HG03521 (cell line): ENCODE measurements around the gene MPV17L.
"Not testable (repeated sequence)": the region's sequence is repeated elsewhere in the genome, so short reads cannot be mapped to it uniquely, and the experiment has no call there.

Source experiments
- ATAC-seq: cut with Tn5 transposase; IDR thresholded peaks from one replicate; pipeline ENCODE4 v1.9.1; 2021; ENCODE audit warnings: mild to moderate bottlenecking, moderate library complexity; ENCODE audit not compliant: unreplicated experiment

The MPV17L gene

DNA sequence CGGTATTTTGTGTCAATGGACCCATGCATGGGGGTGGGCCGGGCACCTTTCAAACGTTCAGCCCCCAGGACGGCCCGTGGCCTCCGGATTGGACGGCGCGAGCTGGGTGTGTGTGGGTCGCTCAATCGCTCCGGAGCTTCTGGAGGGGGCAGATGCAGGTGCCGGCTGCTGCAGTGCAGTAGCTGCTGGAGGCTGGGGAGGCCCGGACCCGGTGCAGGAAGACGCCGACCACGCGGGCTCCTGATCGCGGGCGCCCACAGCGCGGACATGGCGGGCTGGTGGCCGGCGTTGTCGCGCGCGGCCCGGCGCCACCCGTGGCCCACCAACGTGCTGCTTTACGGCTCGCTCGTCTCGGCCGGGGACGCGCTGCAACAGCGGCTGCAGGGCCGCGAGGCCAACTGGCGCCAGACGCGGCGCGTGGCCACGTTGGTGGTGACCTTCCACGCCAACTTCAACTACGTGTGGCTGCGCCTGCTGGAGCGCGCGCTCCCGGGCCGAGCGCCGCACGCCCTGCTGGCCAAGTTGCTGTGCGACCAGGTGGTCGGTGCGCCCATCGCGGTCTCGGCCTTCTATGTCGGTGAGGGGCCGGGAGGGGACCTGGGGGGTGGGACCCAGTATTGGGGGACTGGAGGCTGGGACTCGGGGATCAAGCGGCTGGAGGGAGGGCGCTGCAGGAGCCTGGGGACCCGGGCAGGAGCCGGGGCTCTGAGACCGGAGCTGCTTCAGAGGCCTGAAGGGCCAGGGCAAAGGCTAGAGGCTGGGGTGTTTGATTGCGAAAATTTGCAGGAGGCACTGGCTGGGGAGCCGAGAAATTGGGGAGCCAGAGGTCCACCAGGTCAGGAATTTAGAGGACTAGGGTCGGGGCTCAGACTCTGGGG lies at the start of gene MPV17L:
MPV17L (plus strand) TSS at position 124 of the 878 bp plus-strand sequence; CDS start at position 268, 144 bp downstream.
- not testable (repeated sequence) for ATAC-seq

DNA sequence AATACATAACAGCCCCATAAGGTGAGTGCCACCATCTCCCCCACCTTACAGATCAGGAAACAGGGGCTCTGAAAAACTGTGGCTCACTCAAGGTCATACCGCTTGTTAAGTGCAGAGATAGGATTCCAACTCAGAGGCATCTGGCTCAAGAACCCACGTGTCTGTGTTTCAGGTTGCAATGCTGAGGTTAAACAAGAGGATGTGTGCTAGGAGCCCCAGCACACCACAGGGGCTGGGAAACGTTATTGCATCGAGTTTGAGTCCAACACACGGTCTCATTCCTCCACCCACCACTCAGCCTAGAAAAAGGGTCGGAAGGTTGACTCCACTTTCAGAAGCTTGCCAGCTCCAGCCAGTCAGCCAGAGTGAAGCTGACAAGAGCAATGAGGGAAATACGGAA lies 46.8 kb upstream of the MPV17L start:
- not testable (repeated sequence) for ATAC-seq

DNA sequence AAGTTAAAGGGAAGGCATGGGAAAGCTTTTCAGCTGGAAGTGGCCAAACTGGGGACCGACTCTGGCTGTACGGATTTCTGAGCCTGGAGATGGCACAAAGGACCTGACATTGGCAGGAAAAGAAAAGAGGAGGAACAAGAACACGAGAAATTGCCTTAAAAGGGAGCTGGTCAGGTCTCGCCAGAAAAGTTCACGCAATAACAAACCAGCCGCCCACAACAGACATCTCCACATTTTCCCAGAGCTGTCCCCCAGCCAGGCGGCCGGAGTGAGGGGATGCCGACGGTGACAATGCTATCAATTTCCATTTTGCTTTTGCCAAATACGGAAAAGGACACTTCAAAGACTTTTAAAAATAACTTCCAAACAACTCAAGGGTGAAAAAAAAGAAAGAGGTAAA lies 44.3 kb upstream of the MPV17L start:
- ATAC-seq = not testable (repeated sequence)

DNA sequence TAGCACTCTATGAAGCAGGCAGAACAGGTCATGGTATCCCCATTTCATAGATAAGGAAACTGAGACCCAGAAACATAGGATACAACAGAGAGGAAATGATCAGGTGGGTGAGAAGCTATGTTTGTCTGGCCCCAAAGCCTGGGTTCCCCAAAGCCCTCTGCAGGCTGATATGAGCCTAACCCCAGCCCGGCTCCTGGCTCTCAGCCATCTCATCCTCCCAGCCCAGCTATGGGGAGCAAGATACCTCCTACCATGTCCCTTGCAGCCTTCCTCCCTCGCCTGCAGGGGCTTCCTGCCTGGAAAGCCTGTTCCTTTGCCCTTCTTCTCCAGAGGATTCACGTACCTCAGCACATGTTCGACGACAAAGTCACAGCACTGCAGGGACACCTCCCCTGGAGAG lies 43.8 kb upstream of the MPV17L start:
- not testable (repeated sequence) for ATAC-seq

DNA sequence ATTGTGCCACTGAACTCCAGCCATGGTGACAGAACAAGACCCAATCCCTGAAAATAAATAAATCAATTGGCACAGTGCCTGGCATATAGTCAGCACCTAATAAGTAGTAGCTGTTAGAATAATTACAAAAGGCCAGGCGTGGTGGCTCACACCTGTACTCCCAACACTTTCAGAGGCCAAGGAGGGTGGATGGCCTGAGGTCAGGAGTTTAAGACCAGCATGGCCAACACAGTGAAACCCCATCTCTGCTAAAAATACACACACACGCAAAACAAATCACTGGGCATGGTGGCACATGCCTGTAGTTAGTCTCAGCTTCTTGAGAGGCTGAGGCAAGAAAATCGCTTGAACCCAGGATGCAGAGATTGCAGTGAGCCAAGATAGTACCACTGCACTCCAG lies 42.7 kb upstream of the MPV17L start:
- ATAC-seq = not testable (repeated sequence)

DNA sequence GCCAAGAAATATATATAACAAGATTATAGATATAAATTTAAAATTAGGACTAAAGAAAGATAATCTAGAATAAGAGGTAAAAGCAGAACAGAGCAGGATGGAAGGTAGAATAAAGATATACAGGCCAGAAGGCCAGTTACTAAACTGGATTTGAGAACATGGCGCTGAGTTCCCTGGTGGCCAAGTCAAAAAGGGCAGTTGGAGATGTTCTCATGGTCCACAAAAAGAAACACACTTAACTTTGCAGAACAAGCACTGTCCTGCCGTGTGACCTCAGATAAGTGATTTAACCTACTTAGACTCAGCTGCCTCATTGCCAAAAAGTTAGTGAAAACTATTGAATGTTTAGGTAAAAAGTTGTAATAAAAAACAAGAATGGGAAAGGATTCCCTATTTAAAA lies 40.7 kb upstream of the MPV17L start:
- not testable (repeated sequence) for ATAC-seq

DNA sequence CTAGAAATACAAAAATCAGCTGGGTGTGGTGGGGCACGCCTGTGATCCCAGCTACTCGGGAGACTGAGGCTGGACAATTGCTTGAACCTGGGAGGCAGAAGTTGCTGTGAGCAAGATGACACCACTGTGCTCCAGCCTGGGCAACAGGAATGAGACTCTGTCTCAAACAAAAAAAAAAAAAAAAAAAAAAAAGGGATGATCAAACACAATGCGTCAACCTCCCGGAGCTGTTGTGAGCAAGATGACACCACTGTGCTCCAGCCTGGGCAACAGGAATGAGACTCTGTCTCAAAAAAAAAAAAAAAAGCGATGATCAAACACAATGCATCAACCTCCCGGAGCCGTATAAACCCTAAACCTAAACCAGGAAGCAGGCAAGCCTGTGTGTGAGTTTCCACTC lies 38.1 kb upstream of the MPV17L start:
- not testable (repeated sequence) for ATAC-seq

DNA sequence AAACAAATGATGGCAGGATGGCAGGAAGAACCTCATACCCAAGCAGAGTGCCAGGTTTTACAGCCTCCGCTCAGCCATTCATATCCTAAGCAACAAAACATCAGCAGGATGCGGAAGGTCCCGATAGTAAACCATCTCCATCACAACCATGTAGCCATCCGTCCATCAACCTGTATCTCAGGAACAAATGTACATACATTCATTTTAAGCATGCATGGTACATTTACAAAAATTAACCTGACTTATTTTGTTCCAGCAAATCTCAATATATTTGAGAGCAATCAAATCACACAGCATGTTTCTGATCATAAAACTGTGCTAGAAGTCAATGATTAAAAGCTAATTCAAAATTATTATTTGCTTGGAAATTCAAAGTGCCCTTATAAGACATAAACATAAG lies 17.4 kb upstream of the MPV17L start, which contains the start of gene NPIPA5:
NPIPA5 (minus strand) TSS at position 101 of the 400 bp plus-strand sequence; CDS start at position 101, 0 bp downstream.
- ATAC-seq = not testable (repeated sequence)

DNA sequence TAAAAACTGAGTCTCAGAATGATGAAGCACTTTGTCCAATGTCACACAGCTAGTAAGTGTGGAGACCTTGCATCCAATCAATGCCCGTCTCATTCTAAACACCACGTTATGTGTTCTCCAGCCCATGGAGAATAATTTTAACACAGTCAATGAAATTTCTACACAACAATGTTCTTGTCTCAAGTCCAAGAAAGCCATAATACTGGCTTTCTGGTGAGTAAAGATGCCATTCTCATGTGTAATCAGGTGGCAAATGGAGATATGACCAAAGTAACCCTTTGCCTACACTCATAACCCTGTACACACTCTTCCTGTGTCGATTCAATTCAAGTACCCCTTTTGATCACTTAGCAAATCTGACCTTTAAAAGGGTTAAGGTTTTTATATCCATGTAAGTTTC lies 12.7 kb upstream of the MPV17L start:
- not testable (repeated sequence) for ATAC-seq

DNA sequence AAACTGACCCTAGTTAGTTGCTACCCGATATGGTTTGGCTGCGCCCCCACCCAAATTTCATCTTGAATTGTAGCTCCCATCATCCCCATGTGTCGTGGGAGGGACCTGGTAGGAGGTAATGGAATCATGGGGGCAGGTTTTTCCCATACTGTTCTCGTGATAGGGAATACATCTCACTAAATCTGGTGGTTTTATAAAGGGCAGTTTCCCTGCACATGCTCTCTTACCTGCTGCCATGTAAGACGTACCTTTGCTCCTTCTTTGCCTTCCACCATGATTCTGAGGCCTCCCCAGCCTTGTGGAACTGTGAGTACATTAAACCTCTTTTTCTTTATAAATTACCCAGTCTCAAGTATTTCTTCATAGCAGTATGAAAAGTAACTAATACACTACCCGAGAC lies 7.5 kb upstream of the MPV17L start:
- ATAC-seq = not testable (repeated sequence)

DNA sequence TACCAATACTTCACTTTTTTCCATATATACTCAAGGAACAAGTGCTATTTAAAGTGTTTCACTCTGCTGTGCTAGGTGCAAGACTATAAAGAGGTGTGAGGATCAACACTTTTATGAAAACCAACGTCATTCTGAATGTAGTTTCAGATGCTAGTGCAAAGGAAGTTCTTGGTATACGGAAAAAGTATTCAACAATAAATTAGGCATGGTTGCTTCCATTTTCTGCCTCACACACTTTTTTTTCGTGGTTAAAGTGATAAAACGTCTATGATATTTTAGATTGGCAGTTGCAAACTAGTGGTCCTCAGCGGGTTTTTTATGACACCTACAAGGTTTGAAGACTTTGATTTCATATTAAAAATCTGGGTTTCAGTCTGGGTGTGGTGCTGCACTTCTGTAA lies 5.6 kb upstream of the MPV17L start:
- ATAC-seq = not testable (repeated sequence)

DNA sequence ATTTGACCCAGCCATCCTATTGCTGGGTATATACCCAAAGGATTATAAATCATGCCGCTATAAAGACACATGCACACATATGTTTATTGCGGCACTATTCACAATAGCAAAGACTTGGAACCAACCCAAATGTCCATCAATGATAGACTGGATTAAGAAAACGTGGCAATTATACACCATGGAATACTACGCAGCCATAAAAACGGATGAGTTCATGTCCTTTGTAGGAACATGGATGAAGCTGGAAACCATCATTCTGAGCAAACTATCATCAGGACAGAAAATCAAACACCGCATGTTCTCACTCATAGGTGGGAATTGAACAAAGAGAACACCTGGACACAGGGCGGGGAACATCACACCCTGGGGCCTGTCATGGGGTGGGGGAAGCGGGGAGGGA lies 2.5 kb upstream of the MPV17L start:
- ATAC-seq = not testable (repeated sequence)

DNA sequence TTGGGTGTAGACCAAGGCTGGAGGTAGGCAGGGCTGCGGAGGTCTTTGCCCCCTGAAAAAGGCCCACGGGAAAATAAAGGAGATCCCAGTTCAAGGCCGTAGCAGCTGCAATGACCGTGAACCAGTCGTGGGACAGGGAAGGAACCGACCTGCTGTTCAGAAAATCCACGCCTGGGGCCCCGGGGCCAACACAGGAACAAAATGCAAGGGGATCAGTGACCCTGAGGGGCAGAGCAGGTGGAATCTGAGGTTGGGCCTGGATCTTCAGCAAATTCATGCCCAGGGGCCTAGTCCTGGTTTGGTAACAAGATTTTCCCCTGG lies 915 bp downstream of the MPV17L start:
- not testable (repeated sequence) for ATAC-seq

DNA sequence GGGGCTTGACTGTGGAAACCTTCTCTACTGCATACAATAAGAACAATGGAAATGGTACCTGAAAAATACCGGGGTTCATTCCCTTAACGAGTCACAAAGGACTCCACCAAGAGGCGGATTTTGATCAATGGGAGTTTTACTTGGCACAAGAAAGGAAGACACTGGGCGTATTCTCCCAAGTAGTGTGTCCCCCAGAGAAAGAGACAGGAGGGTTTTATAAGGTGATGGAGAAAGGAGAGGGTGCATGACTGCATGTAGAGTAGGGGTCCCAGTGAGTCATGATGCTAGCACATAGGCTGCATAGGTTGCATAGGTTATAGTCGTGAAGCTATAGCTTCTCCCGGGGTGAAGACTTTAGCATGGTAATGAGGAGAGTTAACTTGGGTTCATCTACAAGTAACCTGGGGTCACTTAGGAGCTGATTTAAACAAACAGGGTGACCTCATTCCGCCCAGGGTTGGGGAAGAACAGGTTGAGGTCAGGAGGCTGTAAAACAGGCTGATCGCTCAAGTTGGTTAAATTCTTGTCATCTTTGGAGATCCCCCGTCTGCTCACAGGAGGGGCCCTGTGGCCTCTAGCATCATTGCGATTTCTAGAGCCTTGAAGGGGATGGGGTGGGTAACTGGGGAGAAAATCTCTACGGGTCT lies 1.5 kb downstream of the MPV17L start:
- ATAC-seq = no peak

DNA sequence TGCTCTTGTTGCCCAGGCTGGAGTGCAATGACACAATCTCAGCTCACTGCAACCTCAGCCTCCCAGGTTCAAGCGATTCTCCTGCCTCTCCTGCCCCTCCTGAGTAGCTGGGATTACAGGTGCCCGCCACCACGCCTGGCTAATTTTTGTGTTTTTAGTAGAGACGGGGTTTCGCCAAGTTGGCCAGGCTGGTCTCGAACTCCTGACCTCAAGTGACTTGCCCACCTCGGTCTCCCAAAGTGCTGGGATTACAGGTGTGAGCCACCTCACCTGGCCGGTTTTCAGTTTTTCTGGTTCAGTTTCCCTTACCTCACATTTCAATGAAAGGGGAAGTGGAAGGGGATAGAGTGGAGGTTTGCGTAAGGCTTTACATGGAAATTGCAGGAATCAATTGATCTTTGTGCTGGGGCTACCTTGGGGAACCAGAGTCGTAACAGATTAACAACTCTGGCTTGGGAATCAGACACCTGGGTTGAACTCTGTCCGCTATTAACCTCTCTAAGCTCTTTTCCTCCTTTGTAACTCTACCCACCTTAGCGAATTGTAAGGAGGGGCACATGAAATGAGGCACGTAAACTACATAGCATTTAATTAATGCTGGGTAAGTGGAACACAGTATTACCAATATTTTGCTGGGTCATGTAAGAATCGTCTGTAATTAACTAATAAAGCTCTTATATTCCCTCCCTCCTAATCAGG lies 3.2 kb downstream of the MPV17L start:
- ATAC-seq = no peak

DNA sequence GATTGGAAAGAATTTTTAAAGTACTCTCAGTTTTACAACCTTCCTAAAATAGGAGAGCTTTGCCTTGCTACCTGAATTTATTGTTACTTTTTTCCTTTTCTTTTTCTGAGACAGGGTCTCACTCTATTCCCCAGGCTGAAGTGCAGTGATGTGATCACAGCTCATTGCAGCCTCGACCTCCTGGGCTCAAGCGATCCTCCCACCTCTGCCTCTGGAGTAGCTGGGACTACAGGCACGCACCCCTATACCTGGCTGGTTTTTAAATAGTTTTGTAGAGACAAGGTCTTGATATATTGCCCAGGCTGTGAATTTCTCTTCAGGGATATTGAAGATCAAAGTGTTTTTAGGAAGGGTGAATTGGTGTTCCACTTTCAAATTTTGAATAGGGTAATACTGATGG lies 3.8 kb downstream of the MPV17L start:
- no peak for ATAC-seq

DNA sequence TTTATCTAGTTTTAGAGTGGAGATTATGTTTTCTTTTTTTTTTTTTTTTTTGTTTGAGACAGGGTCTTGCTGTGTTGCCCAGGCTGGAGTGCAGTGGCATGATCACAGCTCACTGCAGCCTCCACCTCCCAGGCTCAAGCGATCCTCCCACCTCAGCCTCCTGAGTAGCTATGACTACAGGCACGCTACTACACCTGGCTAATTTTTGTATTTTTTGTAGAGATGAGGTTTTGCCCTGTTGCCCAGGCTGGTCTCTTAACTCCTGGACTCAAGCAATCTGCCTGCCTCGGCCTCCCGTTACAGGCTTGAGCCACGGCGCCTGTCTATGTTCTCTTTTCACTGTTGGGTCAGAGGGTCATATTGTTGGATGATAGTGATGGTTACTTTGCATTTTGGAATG lies 4.8 kb downstream of the MPV17L start:
- not testable (repeated sequence) for ATAC-seq

DNA sequence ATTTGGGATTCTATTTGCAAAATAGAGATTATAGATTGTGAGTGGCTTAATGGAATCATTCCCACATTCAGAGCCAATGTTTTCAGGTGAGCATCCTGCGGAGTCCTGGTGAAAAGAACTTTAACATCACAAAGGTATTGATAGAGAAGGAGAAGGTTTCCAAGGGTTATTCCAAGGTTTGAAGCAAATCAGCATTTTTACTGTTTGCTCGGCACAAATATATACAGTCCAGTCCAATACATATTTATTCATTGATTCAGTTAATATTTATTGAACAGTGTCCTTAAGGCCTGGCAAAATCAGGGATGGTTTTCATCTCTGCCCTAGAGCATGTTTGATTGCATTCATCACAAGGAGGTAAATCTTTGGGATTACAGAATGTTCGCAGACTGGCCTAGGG lies 6.4 kb downstream of the MPV17L start:
- no peak for ATAC-seq

DNA sequence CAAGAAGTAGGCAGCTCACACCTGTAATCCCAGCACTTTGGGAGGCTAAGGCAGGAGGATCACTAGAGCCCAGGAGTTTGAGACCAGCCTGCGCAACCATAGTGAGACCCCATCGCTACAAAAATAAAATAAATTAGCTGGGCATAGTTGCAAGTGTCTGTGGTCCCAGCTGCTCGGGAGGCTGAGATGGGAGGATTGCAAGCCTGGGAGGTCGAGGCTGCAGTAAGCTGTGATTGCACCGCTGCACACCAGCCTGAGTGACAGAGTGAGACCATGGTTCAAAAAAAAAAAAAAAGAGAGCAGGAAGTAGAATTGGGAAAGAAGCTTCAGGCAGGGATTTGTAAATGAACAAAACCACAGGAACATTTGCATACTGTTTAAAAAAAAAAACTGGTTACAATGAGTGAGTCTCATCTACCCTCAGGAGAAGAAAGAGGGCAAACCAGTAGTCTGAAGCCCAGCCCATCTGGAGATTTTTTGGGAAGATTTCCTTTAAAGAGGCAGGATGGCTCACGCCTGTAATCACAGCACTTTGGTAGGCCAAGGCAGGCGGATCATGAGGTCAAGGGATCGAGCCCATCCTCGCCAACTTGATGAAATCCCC lies 7.9 kb downstream of the MPV17L start:
- ATAC-seq = no peak

DNA sequence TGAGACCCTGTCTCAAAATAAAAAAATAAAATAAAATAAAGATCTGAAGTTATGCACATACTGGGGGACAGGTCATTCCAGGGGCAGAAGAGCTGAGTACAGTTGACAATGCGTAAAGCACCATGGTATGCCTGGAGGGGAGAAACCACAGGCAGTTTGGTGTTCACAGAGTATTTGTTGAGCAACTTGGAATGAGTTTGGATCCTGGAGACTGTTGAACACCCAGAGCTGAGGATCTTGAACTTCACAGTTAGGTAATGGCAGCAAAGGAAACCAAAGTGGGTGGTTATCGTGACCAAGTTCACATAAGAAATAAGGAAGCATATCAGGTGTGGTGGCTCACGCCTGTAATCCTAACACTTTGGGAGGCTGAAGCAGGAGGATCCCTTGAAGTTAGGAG lies 8.5 kb downstream of the MPV17L start:
- not testable (repeated sequence) for ATAC-seq

DNA sequence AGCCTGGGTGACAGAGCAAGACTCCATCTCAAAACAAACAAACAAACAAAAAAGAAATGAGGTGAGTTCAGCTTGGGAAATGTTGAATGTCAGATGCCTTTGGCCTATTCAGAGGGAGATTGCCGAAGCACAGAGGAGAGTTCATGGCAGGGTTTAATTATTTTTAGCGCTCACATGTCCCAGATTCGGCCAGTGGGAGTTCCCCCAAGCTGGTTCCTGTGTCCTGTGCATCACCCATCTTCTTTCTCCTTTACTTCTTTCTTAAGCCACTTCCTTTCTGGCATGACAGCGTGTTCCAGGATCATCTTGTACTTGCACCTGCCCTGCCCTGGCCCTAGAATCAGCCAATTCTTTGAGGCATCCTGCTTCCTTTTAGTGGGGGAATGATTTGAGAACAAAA lies 9.2 kb downstream of the MPV17L start:
- ATAC-seq = no peak
